Measurements from ENCODE around the gene ARID3C.
"Not testable (repeated sequence)": the region's sequence is repeated elsewhere in the genome, so short reads cannot be mapped to it uniquely, and the experiment has no call there.

The ARID3C gene

DNA sequence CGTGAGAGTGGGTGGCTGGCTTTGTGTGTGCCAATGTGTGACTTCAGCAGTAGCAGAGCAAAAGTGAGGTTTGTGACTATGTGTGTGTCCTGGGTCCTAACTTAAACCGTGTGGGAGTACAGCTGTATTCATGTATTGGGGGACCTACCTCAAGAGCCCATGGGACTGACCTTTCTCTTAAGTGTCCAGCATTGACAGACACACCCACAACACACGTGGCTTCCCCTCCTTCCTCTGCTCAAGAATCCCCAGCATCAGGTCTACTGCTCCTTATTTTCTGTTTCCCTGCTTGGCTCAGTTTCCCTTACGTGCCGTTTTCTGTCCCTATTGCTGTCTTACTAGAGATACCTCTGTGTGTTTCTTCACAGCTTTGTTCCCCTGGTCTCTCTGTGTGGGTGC lies 23.7 kb upstream of the ARID3C start:
- in situ Hi-C loops (cut with HindIII; ENCODE audit: low sequenced_read_pairs) = no loop called here

GRCh38 chr9:34651876-34652601 lies 23.2 kb upstream of the ARID3C start, which contains the start of gene IL11RA:
TSS of gene IL11RA (plus strand) at chr9:34652185. CDS start at chr9:34655218, 3,033 bp downstream.
- in situ Hi-C loops (cut with HindIII; ENCODE audit: low sequenced_read_pairs) = no loop called here

DNA sequence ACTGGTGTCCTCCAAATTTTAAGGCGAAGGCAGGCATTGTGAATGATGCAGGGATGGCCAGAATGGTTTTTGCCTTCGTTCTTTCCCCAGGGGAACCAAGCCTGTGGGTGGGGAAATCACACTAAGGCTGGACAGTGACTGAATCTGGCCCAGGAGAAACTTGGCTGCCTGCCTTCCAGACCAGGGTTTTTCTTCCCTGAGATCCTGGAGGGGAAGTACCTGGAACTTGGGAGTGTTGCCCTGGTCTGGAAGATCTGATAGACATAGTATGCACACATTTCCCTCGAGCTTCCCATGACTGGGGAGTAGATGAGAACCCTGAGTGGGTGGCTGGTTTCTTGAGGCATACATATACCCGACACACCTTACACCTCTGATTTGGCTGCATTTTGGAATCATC lies 22.5 kb upstream of the ARID3C start:
- in situ Hi-C loops (cut with HindIII; ENCODE audit: low sequenced_read_pairs) = no loop called here

- in situ Hi-C loops (cut with HindIII; ENCODE audit: low sequenced_read_pairs) = no loop called here
Measured at GRCh38 chr9:34650816-34651215, 21.9 kb upstream of the ARID3C start.

- in situ Hi-C loops (cut with HindIII; ENCODE audit: low sequenced_read_pairs) = no loop called here
Measured at GRCh38 chr9:34648673-34649072, 19.8 kb upstream of the ARID3C start.

DNA sequence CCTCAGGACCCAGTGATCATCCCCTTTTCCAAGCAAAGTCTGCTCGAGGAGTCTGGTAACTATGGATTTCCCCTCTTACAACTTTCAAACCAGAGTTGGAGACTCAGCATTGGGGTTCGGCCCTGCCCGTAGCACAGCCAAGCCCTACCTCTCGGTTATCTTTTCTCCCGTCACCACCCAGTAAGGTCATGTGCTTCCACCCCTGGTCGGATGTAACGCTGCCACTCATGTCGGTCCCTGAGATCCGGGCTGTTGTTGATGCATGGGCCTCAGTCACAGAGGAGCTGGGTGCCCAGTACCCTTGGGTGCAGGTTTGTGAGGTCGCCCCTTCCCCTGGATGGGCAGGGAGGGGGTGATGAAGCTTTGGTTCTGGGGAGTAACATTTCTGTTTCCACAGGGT lies 18.8 kb upstream of the ARID3C start:
- in situ Hi-C loops (cut with HindIII; ENCODE audit: low sequenced_read_pairs) = no loop called here

DNA sequence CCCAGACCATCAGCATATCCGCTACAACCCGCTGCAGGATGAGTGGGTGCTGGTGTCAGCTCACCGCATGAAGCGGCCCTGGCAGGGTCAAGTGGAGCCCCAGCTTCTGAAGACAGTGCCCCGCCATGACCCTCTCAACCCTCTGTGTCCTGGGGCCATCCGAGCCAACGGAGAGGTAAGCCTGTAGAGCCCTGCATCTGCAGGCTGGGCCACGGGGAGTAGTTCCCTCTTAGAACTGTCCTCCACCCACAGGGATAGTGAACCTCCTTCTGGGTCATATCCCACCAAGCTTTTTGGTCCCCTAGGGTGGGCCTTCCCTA lies 18.2 kb upstream of the ARID3C start:
- in situ Hi-C loops (cut with HindIII; ENCODE audit: low sequenced_read_pairs) = no loop called here

GRCh38 chr9:34646211-34647083 lies 17.6 kb upstream of the ARID3C start, which contains the start of gene GALT:
TSS of gene GALT (plus strand) at chr9:34646675. CDS start at chr9:34646705, 30 bp downstream.
- in situ Hi-C loops (cut with HindIII; ENCODE audit: low sequenced_read_pairs) = no loop called here

GRCh38 chr9:34644766-34645314 lies 16.0 kb upstream of the ARID3C start:
- in situ Hi-C loops (cut with HindIII; ENCODE audit: low sequenced_read_pairs) = no loop called here

DNA sequence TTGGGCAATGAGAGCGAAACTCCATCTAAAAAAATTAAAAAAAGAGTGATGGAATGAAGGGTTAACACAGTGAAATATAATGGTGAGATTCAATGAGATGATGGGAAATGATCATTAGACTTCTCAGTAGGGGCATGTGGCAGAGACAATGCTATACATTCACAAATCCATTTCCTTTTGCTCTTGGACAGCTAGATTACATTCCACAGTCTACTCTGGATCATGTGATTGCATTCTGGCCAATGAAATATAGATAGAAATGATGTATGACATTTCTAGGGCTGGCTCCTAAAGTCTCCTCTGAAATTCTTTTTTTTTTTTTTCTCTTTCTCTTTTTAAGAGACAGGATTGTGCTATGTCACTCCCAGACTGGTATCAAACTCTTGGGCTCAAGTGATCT lies 13.8 kb upstream of the ARID3C start:
- in situ Hi-C loops (cut with HindIII; ENCODE audit: low sequenced_read_pairs) = no loop called here

DNA sequence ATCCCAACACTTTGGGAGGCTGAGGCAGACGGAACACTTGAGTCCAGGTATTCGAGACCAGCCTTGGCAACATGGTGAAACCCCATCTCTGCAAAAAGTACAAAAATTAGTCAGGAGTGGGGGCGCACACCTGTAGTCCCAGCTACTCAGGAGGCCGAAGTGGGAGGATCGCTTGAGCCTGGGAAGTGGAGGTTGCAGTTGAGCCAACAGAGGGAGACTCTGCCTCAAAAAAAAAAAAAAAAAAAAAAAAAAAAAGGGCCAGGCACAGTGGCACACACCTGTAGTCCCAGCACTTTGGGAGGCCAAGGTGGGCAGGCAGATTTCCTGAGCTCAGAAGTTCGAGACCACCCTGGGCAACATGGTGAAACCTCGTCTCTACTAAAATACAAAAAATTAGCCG lies 10.5 kb upstream of the ARID3C start:
- in situ Hi-C loops (cut with HindIII; ENCODE audit: low sequenced_read_pairs) = not testable (repeated sequence)

DNA sequence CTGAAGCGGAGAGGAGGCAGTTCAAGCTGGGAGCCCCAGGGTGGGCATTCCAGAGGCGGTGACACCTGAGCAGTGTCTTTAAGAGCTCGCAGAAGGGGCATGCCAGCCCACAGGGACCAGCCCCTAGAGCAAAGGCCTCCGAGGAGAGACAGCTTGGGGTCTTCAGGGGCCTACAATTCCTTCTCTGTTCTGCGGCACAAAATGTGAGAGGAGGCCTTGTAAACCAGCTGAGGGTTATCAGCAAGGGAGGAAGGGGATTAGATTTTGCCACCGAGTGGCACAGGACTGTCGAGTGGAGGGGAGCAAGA lies 9.2 kb upstream of the ARID3C start:
- in situ Hi-C loops (cut with HindIII; ENCODE audit: low sequenced_read_pairs) = no loop called here

DNA sequence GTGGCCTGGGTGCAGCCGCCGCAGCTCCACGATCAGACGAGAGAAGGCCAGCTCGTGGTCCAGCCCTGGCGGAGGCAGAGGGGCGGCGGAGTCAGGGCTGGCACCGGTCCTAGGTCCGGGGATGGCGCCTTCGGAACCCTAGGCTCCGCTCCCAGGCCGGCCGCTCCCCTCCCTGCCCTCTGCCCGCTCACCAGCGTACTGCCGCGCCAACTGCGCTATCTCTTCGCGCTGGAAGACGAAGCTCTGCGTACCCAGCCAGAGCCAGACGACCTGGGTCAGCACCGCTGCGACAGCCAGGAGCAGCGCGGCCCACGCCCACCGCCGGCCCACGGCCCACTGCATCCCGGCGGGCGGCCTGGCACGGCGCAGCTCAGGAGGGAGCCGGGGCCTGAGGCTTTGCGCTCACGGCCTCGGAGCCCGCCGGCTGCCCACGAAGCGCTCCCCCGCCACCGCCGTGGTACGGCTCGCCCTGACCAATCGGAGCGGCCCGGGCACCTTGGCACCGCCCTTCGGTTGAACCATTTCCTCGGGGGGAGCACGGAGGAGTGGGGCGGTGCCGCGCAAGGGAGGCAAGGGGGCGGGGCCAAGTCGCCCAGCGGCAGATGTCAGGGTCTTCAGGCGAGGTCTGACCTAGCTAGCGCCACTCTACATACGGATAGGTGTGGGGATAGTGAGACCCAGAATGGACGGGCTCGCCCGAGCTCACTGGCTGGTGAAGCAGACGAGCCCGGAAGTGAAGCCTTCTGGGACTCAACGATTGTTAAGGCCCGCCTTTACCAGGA lies 8.7 kb upstream of the ARID3C start, which contains the start of gene SIGMAR1:
SIGMAR1 (minus strand) TSS at position 432 of the 782 bp plus-strand sequence; CDS start at position 342, 90 bp downstream.
- in situ Hi-C loops (cut with HindIII; ENCODE audit: low sequenced_read_pairs) = no loop called here

GRCh38 chr9:34636791-34637355 lies 8.0 kb upstream of the ARID3C start:
- in situ Hi-C loops (cut with HindIII; ENCODE audit: low sequenced_read_pairs) = no loop called here

GRCh38 chr9:34635556-34635955 lies 6.7 kb upstream of the ARID3C start:
- in situ Hi-C loops (cut with HindIII; ENCODE audit: low sequenced_read_pairs) = no loop called here

GRCh38 chr9:34634551-34635248 lies 5.8 kb upstream of the ARID3C start:
- in situ Hi-C loops (cut with HindIII; ENCODE audit: low sequenced_read_pairs) = no loop called here

- in situ Hi-C loops (cut with HindIII; ENCODE audit: low sequenced_read_pairs) = no loop called here
Measured at GRCh38 chr9:34633851-34634550, 5.1 kb upstream of the ARID3C start.

- in situ Hi-C loops (cut with HindIII; ENCODE audit: low sequenced_read_pairs) = no loop called here
Measured at GRCh38 chr9:34633166-34633565, 4.3 kb upstream of the ARID3C start.

GRCh38 chr9:34630402-34631154 lies 1.7 kb upstream of the ARID3C start:
- in situ Hi-C loops (cut with HindIII; ENCODE audit: low sequenced_read_pairs) = no loop called here
